ENCODE data around the gene FAM180B. TPM values are rescaled to one million over a fixed set of nuclear protein-coding genes. Genes with fewer than 3 reads are reported as not detected.
"Not testable (repeated sequence)": the region's sequence is repeated elsewhere in the genome, so short reads cannot be mapped to it uniquely, and the experiment has no call there.

FAM180B gene
- polyA plus RNA-seq, 1 donor from 2014 or later: not detected

GRCh38 chr11:47631473-47631872 lies 45.0 kb downstream of the FAM180B start:
- Histone ChIP-seq H3K27me3 (ENCODE audit: insufficient read depth, low read depth, low read length) (no peaks in the 10 kb centered on the region), H3K9ac (ENCODE audit: low read length) (no peak overlapping the region), H3K4me2 (ENCODE audit: low read length) (no peak overlapping the region), H3K79me2 (replicated peaks; ENCODE audit: insufficient read depth, low read length) (no peaks in the 10 kb centered on the region), H4K20me1 (ENCODE audit: insufficient read depth) (no peaks in the 10 kb centered on the region), H3F3A (ENCODE audit: insufficient read depth, low read length, poor library complexity, severe bottlenecking) (no peaks in the 10 kb centered on the region), H3K36me3 (ENCODE audit: insufficient read depth, low read length) (peaks cover 14% of the 10 kb centered on the region), H3K9me3 (ENCODE audit: low read length) (no peaks in the 10 kb centered on the region), H3K27ac (ENCODE audit: low read length) (no peak overlapping the region), H2AFZ (ENCODE audit: low read depth, low read length) (no peak overlapping the region), H3K9me2 (ENCODE audit: insufficient read depth, low read length) (no peaks in the 10 kb centered on the region), H3K4me3 (ENCODE audit: low read length) (no peak overlapping the region)
- TF ChIP-seq MXI1 (conservative IDR thresholded peaks at IDR 0.05; ENCODE audit: poor library complexity, severe bottlenecking): no peak
- TF ChIP-seq RAD21 (conservative IDR thresholded peaks at IDR 0.05): no peak
- TF ChIP-seq REST (IDR thresholded peaks at IDR 0.05; ENCODE audit: borderline replicate concordance): no peak
- TF ChIP-seq POLR2AphosphoS5 (IDR thresholded peaks at IDR 0.05): no peak
- TF ChIP-seq CTCF (IDR thresholded peaks at IDR 0.05; ENCODE audit: poor library complexity, severe bottlenecking): no peak
- no peak for TF ChIP-seq TAF1 (IDR thresholded peaks at IDR 0.05; ENCODE audit: low read depth)
- no peak for TF ChIP-seq SMC3 (conservative IDR thresholded peaks at IDR 0.05; ENCODE audit: poor library complexity)
- TF ChIP-seq EP300 (conservative IDR thresholded peaks at IDR 0.05; ENCODE audit: poor library complexity, severe bottlenecking): no peak
- TF ChIP-seq EZH2 (IDR thresholded peaks at IDR 0.05; ENCODE audit: borderline replicate concordance, insufficient read depth, low read length, poor library complexity, severe bottlenecking): no peak

- not testable (repeated sequence) for H3K9me2 ChIP-seq (ENCODE audit: insufficient read depth, low read length); H3K36me3 ChIP-seq (ENCODE audit: insufficient read depth, low read length); H3K9me3 ChIP-seq (ENCODE audit: low read length); H2AFZ ChIP-seq (ENCODE audit: low read depth, low read length); H3F3A ChIP-seq (ENCODE audit: insufficient read depth, low read length, poor library complexity, severe bottlenecking); H3K27ac ChIP-seq (ENCODE audit: low read length); H3K4me3 ChIP-seq (ENCODE audit: low read length); H3K9ac ChIP-seq (ENCODE audit: low read length); H4K20me1 ChIP-seq (ENCODE audit: insufficient read depth); H3K4me2 ChIP-seq (ENCODE audit: low read length); H3K27me3 ChIP-seq (ENCODE audit: insufficient read depth, low read depth, low read length)
- H3K79me2 ChIP-seq (replicated peaks; ENCODE audit: insufficient read depth, low read length): peaks cover 10% of the 10 kb centered on the region
Measured at GRCh38 chr11:47636331-47636730, 49.9 kb downstream of the FAM180B start.

Small RNA genes lying within 50 kb of the gene (small RNA-seq; reads per million reads assigned to genes)
- gene RN7SL652P (0 reads per million in 3 experiments), gene RNU5E-10P (0 to 0.16 (median 0) reads per million in 3 experiments)

Other genes starting within 250 kb of the FAM180B start
- not detected in 2 replicates for gene MYBPC3, start 234.0 kb upstream of the FAM180B start, polyA plus RNA-seq
- not detected in 2 replicates for gene SPI1, start 208.1 kb upstream of the FAM180B start, polyA plus RNA-seq
- 41.6 and 48.0 TPM in 2 replicates for gene SLC39A13, start 178.1 kb upstream of the FAM180B start, polyA plus RNA-seq
- 157 and 172 TPM in 2 replicates for gene PSMC3, start 160.2 kb upstream of the FAM180B start, polyA plus RNA-seq
- gene RAPSN, start 137.5 kb upstream of the FAM180B start, polyA plus RNA-seq: not detected in 2 replicates
- gene CELF1, start 33.5 kb upstream of the FAM180B start, polyA plus RNA-seq: 209 and 217 TPM in 2 replicates
- 2.7 and 5.4 TPM in 2 replicates for gene PTPMT1, start 21.1 kb upstream of the FAM180B start, polyA plus RNA-seq
- 76.1 and 79.5 TPM in 2 replicates for gene KBTBD4, start 7.7 kb upstream of the FAM180B start, polyA plus RNA-seq
- 154 and 186 TPM in 2 replicates for gene NDUFS3, start 7.6 kb upstream of the FAM180B start, polyA plus RNA-seq
- 16.4 and 17.5 TPM in 2 replicates for gene C1QTNF4, start 7.7 kb downstream of the FAM180B start, polyA plus RNA-seq
- gene MTCH2, start 55.9 kb downstream of the FAM180B start, polyA plus RNA-seq: 123 and 159 TPM in 2 replicates
- not detected in 2 replicates for gene AGBL2, start 128.7 kb downstream of the FAM180B start, polyA plus RNA-seq
- 129 and 180 TPM in 2 replicates for gene FNBP4, start 180.7 kb downstream of the FAM180B start, polyA plus RNA-seq